Sigmoid colon (tissue), 7 donors: Measurements from ENCODE around the gene ABLIM2. TPM values are rescaled to one million over a fixed set of nuclear protein-coding genes. Genes with fewer than 3 reads are reported as not detected.

ENCODE experiments used
- DNase-seq: peaks from one replicate; pipeline ENCODE4 v3.0.0-alpha.2; 2019
- H3K27ac ChIP-seq, 4 donors: fragments of 200-600 bp; sonication (generic); one replicate each; pipeline ENCODE4 v1.5.1; 2016 to 2019; ENCODE audit warnings: mild to moderate bottlenecking in 1 of 4
- H3K27me3 ChIP-seq, 3 donors: fragments of 200-600 bp; sonication (generic); one replicate each; pipeline ENCODE4 v1.5.1; 2019; ENCODE audit warnings: mild to moderate bottlenecking in 1 of 3
- H3K36me3 ChIP-seq, 4 donors: fragments of 200-600 bp; sonication (generic); one replicate each; pipeline ENCODE4 v1.5.1; 2016 to 2019
- H3K4me1 ChIP-seq, 4 donors: fragments of 200-600 bp; sonication (generic); one replicate each; pipeline ENCODE4 v1.5.1; 2017 to 2019
- H3K4me3 ChIP-seq, 4 donors: fragments of 200-600 bp; sonication (generic); one replicate each; pipeline ENCODE4 v1.5.1; 2017 to 2019; ENCODE audit warnings: mild to moderate bottlenecking in 2 of 4, moderate library complexity in 1 of 4
- H3K9me3 ChIP-seq, 4 donors: fragments of 200-600 bp in 3 of 4; sonication (generic) in 3 of 4; one replicate each; pipeline versions ENCODE4 v1.5.1 to v1.6.1; 2013 to 2019
- EP300 ChIP-seq, 4 donors: sonication (generic); formaldehyde crosslinking; IDR thresholded peaks; one replicate each; pipeline ENCODE4 v1.6.1; 2017; ENCODE audit warnings: antibody characterized with exemption in 4 of 4
- POLR2A ChIP-seq, 2 donors: fragments of 450-650 bp; IDR thresholded peaks; one replicate each; pipeline ENCODE4 v1.6.1; 2016; ENCODE audit warnings: antibody characterized with exemption in 2 of 2, mild to moderate bottlenecking in 2 of 2, moderate library complexity in 2 of 2
- POLR2AphosphoS5 ChIP-seq, 4 donors: sonication (generic); formaldehyde crosslinking; IDR thresholded peaks; one replicate each; pipeline ENCODE4 v1.6.1; 2017; ENCODE audit warnings: antibody characterized with exemption in 4 of 4
- WGBS, 2 donors: extraction: QIAGEN DNeasy Blood & Tissue Kit; methylation state at CpG; one replicate each; pipeline ENCODE4 v1.1.7; 2013; 5-methylcytosine and 5-hydroxymethylcytosine counted together
- intact Hi-C: fragments of 100-400 bp; cut with DNase I; formaldehyde crosslinking; loops from one replicate; pipeline ENCODE4 v1.15.1; 2023
- polyA plus RNA-seq, 3 donors: library from polyadenylated mRNA; stranded (reverse); fragments of 200-250 nt; gene quantifications; one replicate each; pipeline ENCODE4 v1.2.3, GENCODE V29; 2013
- total RNA-seq, 4 donors: library from RNA; depleted of rRNA; stranded (reverse); fragments of >200 nt; gene quantifications; one replicate each; pipeline ENCODE4 v1.1.0, GENCODE V29; 2016
- TF ChIP-seq, protein P1 (sequence below), 4 experiments: fragments of 450-650 bp in 3 of 4; fragments of 200-600 bp in 1 of 4; IDR thresholded peaks; one replicate each; pipeline ENCODE4 v1.5.1; 2016 to 2019; ENCODE audit warnings: antibody characterized with exemption in 4 of 4, mild to moderate bottlenecking in 3 of 4, moderate library complexity in 2 of 4
- donor health status: healthy with polysubstance abuse.
- donor health status: Bipolar disorder and iron deficiency.
- donor health status: healthy.

The ABLIM2 gene
- total and polyA plus RNA-seq, 7 donors, result 3.1 to 15.0 (median 7.4) TPM

DNA sequence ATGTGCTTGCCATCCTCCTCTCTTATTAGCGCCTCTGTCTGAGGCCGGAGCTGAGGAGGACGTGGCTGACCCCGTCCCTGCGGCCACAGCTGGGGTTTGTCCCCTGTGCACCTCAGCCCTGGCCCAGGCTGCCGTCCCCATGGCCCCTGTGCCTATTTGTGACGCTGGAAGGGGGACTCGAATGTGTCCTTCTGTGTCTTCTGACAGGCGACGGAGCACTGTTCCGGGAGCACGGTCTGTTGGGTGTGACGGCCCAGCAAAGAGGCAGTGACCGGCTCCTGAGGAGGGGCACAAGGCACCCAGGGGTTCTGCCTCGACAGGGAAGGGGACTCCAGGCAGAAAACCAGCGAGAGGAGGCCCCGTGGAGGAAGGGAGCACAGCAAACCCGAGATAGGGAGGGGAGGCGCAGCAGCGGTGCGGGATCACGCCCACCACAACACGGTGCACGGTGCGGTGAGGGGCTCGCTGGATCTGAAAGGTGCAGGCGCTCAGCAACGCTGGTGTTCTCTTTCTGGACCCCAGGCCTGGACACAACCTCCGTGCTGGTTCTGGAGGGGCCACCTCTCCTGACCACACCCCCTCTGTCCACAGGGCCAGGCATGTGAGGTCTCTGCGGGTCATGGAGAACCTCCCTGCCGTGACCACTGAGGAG is 46.1 kb upstream of the ABLIM2 start:
- no peak for DNase-seq
- intact Hi-C loops, result no loop called here
- Histone ChIP-seq H3K9me3 (no peaks in the 10 kb centered on the region), H3K27ac (no peak overlapping the region), H3K4me1 (peaks cover 0 to 6% (median 3%) of the 10 kb centered on the region in 4 donors), H3K36me3 (no peaks in the 10 kb centered on the region), H3K4me3 (no peak overlapping the region), H3K27me3 (peaks cover 0 to 6% (median 0%) of the 10 kb centered on the region in 3 donors)
- WGBS, 2 donors, result 92% methylated on average over 31 of the region's 31 CpGs
- TF ChIP-seq, protein P1, sequence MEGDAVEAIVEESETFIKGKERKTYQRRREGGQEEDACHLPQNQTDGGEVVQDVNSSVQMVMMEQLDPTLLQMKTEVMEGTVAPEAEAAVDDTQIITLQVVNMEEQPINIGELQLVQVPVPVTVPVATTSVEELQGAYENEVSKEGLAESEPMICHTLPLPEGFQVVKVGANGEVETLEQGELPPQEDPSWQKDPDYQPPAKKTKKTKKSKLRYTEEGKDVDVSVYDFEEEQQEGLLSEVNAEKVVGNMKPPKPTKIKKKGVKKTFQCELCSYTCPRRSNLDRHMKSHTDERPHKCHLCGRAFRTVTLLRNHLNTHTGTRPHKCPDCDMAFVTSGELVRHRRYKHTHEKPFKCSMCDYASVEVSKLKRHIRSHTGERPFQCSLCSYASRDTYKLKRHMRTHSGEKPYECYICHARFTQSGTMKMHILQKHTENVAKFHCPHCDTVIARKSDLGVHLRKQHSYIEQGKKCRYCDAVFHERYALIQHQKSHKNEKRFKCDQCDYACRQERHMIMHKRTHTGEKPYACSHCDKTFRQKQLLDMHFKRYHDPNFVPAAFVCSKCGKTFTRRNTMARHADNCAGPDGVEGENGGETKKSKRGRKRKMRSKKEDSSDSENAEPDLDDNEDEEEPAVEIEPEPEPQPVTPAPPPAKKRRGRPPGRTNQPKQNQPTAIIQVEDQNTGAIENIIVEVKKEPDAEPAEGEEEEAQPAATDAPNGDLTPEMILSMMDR (IDR thresholded peaks at IDR 0.05), result no peak
- TF ChIP-seq POLR2A (IDR thresholded peaks at IDR 0.05), result no peak
- TF ChIP-seq EP300 (IDR thresholded peaks at IDR 0.05), result no peak
- no peak for TF ChIP-seq POLR2AphosphoS5 (IDR thresholded peaks at IDR 0.05)

DNA sequence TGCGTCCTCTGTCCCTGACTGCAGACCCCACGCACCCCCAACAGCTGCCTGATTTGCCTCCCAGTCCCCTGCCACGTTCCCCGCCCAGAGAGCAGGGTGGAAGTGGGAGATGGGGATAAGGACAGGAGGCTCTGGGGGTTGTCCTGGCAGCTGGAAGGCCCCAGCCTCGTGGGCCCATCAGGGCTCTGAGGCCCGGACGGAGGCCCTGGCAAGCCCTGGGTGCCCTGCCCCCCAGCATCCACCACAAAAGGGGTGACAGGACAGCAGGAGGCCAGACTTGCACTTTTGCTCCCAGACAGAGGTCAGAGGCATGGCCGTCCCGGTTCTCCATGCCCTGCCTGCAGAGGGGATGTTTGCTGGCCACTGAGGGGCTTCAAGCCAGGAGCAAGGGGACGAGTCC is 45.2 kb upstream of the ABLIM2 start:
- DNase-seq, result no peak
- Histone ChIP-seq H3K27me3 (no peaks in the 10 kb centered on the region), H3K4me3 (no peak overlapping the region), H3K27ac (no peak overlapping the region), H3K4me1 (peaks cover 0 to 15% (median 12%) of the 10 kb centered on the region in 4 donors), H3K36me3 (no peaks in the 10 kb centered on the region), H3K9me3 (no peaks in the 10 kb centered on the region)
- 86% methylated on average over 10 of the region's 10 CpGs for whole genome bisulfite sequencing, 2 donors
- intact Hi-C loops, result no loop called here
- TF ChIP-seq POLR2AphosphoS5 (IDR thresholded peaks at IDR 0.05), result no peak
- no peak for TF ChIP-seq POLR2A (IDR thresholded peaks at IDR 0.05)
- TF ChIP-seq, protein P1 (IDR thresholded peaks at IDR 0.05), result no peak
- no peak for TF ChIP-seq EP300 (IDR thresholded peaks at IDR 0.05)

DNA sequence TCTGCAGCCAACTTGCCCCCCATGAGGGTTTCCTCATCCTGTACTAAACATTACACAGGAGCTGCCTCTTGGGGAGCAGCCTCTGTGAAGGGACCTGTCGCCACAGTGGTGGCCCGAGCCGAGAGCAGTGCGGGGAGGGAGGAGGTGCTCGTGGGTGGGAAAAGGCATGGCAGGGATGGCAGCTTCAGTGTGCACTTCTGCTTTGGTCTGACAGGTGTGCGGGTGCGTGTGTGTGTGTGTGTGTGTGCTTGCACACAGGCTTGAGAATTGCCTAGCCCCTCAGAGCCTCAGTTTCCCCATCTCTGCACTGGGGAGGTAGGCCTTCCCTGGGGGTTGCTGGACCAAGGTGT is 44.4 kb upstream of the ABLIM2 start:
- no peaks in the 10 kb centered on the region for H3K9me3 ChIP-seq
- no peak overlapping the region for H3K4me3 ChIP-seq
- 69 to 88% methylated on average over 7 of the region's 7 CpGs for WGBS, 2 donors
- no peak overlapping the region for H3K27ac ChIP-seq
- intact Hi-C loops, result no loop called here
- H3K36me3 ChIP-seq, result no peaks in the 10 kb centered on the region
- H3K4me1 ChIP-seq, result peaks cover 0 to 19% (median 16%) of the 10 kb centered on the region in 4 donors
- no peaks in the 10 kb centered on the region for H3K27me3 ChIP-seq
- TF ChIP-seq EP300 (IDR thresholded peaks at IDR 0.05), result no peak
- TF ChIP-seq, protein P1 (IDR thresholded peaks at IDR 0.05), result no peak
- no peak for TF ChIP-seq POLR2A (IDR thresholded peaks at IDR 0.05)
- TF ChIP-seq POLR2AphosphoS5 (IDR thresholded peaks at IDR 0.05), result no peak
- no peak for DNase-seq

DNA sequence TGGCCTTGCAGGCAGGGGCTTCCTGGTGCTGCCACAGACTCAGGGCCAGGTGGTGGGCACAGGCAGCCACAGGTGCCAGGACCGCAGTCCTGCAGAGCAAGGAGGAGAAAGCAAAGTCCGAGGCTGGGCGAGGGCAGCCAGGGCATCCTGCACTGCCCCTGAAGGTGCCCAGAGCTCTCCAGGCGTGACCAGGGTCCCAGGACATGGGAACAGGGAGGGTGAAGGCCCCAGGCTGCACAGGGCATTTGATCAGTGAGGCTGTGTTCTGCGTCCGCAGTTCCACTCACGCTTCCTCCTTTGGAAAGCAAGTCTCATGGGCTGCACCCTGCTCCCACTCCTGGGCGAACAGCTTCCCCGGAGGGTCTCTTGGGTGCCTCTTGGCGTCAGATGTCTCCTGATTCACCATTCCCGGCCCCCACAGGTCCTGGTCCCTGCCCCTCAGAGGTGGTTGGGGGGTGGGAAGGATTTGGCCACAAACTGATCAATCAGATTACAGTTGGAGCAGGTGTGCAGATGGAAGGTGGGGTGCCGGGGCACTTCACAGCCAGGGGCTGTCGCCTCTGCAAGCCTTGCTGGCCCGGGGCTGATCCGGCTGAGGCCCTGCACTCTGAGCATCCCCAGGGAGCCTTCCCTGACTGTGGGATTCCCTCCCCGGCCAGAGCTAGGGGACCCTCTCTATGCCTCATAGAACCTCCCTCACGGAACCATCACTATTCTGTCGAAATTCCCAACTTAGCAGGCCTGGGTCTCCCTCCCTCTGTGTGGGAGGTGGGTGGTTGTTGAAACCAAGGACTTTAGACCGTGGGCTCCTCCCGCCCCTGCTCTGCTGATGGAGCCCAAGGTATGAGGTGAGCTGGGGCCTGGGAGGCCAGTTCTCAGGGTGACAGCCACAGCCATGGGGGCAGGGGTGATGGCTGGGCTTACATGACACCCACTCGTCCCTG is 43.8 kb upstream of the ABLIM2 start:
- 68 to 82% methylated on average over 21 of the region's 21 CpGs for WGBS, 2 donors
- Histone ChIP-seq H3K27ac (no peak overlapping the region), H3K36me3 (no peaks in the 10 kb centered on the region), H3K4me1 (peaks cover 0 to 19% (median 16%) of the 10 kb centered on the region in 4 donors), H3K27me3 (no peaks in the 10 kb centered on the region), H3K9me3 (no peaks in the 10 kb centered on the region), H3K4me3 (peak overlapping the region in 2 of 4 donors; percentile 0 to 47)
- DNase-seq, result no peak
- intact Hi-C loops, result no loop called here
- TF ChIP-seq, protein P1 (IDR thresholded peaks at IDR 0.05), result no peak
- TF ChIP-seq POLR2AphosphoS5 (IDR thresholded peaks at IDR 0.05) (no peak), POLR2A (IDR thresholded peaks at IDR 0.05) (no peak), EP300 (IDR thresholded peaks at IDR 0.05) (no peak)
